DMS53 treated with DMSO at 0.1 percent for 48 hours (cell line): ENCODE results near the gene CXXC1.
A peak's percentile ranks its signal among the peaks of the same experiment; 100 is the strongest.
"Not testable (repeated sequence)": the region's sequence is repeated elsewhere in the genome, so short reads cannot be mapped to it uniquely, and the experiment has no call there.

Experiments
- DNase-seq: peaks from one replicate; lab custom pipeline; 2025; ENCODE audit not compliant: unreplicated experiment; lab: John Stamatoyannopoulos, UW

The CXXC1 gene

DNA sequence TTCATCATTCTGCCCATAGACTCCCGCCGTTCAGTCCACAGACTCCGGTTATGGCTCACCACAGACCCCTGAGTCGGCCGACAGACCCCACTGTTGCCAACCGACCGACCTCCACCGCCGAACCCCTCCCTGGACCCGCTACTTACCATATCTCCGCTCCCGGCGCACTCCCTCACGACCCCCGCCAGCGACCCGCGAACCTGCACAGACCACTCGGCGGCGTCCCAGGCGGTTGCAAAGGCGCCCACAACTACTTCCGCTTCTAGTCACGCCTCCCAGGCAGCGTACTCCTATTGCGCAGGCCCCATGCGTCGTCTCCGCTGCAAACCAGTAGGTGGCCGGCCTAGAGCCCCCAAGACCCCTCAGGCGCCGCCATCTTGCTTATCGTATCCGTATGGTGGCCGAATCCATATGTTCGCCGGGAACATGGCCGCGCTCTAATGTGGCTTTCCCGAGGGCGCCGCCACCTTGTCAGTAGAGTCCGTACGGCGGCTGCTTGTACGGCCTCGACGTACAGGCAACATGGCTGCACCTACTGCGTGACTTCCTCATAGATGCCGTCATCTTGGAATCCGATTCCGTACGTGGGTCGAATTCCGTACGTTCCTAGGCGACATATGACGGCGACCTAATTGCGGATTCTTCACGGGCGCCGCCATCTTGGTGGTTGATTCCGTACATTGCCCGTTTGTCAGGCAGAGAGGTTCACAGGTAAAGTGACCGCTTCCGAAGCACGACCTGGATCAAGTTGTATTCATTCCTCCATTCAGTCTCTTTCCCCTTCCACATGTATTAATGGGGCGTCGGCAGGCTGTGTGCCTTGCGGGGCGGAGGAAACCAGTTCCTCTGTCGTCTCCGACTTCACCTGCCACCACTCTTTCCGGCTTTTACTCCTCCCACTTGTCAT lies at the start of gene CXXC1:
Gene CXXC1, minus strand, starts transcription at position 252 of the 907 bp plus-strand sequence. Its CDS starts 103 bp downstream, at position 149.
- DNase-seq = peak; percentile 100

- DNase-seq = no peak
These were observed 47.2 kb upstream of the CXXC1 start for GRCh38 chr18:50334546-50335152.

DNA sequence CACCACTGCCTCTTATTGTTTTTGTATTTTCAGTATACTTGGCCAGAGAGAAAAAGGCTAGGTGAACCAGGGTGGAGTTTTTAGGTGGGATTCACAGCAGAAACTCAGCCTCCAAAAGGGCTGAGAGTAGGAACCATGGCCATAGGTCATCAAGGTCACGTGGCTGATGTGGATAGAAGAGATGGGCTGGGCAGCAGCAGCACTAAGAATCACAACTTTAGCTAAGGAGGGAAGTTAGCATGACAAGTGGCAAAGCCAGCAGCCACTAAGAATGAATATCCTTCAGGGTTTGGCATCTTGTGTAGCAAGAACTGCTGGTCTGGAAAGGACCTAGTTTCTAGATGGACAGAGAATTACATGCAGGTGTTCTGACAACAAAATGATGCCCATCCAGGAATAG lies 44.2 kb upstream of the CXXC1 start:
- no peak for DNase-seq

- no peak for DNase-seq
These were observed 42.7 kb upstream of the CXXC1 start for GRCh38 chr18:50330176-50330575.

GRCh38 chr18:50327983-50328382 lies 40.5 kb upstream of the CXXC1 start:
- no peak for DNase-seq

DNA sequence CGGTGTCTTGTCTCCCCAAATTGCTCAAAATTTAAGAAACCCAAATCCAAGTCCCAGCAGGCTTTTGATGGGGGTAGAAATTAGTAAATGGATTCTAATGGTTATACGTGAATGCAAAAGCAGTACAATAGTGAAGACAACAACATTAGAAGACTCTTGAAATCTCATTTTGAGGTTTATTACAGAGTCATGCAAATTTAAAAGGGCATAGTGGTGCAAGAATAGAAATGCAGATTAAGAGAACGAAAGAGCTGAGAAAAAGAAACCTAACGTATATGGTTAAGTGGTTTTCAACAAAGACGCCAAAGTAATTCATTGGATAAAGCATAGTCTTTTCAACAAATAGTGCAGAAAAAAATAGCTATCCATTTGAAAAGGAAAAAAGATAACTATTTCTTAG lies 33.2 kb upstream of the CXXC1 start:
- no peak for DNase-seq

- DNase-seq = no peak
These were observed 27.8 kb upstream of the CXXC1 start for GRCh38 chr18:50315100-50315871.

DNA sequence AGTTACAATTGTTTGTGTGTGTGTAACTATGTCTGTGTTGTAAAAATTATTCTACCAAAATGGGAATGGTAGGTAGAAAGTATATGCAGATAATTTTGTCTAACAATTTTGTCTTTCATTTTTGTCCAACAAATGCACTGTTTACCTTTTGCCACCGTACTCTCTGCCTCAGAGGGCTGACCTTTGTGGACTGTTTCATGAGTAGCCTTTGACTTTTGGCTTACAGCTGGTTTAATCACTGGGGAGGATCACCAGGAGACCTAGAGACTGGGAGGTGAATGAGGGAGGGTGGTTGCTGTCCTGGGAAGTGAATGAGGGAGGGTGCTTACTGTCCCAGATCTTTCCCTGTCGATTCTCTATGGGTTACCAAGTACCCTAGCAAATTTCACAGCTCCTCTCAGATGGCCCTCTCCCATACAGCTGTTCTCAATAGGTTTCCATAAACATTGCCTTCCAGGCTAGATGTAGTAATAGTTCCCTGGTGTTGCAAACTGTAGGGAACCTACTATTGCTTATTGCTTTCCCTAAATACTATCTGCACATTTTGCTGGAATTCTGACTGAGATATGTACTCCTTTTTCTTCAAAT lies 26.5 kb upstream of the CXXC1 start:
- no peak for DNase-seq

GRCh38 chr18:50313031-50313607 lies 25.6 kb upstream of the CXXC1 start:
- no peak for DNase-seq

GRCh38 chr18:50312296-50313030 lies 25.0 kb upstream of the CXXC1 start:
- DNase-seq = no peak

DNA sequence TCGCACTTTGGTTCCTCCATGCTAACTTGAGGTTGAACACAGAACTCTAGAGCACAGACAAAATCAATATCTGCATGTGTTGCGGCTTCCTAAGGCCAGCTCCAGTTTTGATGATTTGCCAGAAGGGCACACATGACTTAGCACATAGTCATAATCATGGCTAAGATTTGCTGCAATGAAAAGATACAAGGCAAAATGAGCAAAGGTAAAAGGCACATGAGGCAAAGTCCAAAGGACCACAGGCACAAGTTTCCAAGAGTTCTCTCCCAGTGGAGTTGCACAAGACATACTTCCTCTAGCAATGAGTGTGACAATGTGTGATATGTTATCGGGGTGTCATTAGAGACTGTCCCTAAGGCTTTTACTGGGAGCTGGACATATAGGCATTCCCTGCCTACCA lies 24.2 kb upstream of the CXXC1 start:
- DNase-seq = no peak

GRCh38 chr18:50310080-50310479 lies 22.6 kb upstream of the CXXC1 start:
- no peak for DNase-seq

DNA sequence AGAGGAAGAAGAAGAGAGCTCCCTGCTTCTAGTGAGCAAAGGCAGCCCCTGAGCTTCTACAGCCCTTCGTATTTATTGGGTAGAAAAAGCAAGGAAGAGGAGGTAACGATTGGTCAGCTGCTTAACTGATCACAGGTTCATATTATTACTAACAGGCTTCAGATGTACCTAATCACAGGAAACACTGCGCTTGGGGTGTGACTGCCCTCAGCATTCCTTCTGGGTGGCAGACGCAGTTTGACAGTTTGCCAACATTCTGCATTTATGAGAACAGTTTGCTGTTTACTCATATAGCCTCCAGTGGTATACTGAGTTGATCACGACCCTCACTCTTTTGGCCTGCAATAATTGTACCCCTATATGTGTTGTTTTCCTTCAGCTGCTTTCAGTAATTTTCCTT lies 21.4 kb upstream of the CXXC1 start:
- DNase-seq = not testable (repeated sequence)

DNA sequence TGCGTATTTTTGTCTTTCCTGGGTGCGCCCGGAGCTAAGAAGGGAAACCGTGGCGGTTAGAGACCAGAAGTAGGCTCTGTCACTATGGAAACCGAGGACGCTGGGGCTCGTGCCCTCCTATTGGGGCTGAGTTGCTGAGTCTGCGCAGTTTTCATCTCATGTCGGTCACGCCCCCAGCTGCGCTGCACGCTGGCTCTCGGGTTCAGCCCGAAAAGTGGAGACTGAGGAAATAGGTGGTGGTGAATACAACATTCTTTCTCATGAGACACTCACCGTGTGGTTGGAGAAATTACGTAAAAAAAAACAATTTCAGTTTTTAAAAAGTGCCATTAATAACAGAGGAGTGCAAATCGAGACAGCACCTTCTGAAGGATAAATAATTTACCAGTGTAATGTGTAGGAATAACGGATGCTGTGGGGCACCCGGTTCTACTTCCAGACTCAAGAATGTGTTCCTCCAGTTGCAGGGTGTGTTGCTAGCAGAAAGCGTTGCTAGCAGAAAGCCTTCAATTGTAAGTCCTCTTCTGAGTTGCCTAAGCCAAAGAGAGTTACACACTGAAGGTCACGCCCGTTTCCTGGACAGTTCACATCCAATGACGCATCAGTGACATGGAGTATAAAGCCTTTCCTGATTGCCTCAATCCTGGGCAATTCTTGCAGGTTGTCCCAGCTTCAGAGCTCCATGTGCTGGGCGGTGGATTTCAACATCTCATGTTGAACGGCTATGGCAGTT lies 20.4 kb upstream of the CXXC1 start:
- DNase-seq = peak; percentile 96

DNA sequence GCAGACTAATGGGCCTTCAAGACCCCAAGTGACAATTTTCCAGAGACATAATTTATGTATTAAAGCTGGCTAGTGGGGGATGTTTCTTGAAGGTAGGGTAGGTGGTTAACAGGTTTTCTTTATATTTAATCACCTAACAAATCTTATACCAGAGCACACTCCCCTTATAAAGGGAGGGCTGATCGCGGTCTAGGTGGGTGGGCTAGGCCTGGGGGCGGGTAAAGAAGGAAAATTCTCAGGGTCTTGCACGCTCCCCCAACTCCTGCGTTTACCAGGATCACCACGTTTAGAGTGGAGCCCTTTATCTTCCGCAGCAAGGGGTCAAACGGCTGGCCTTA lies 19.9 kb upstream of the CXXC1 start:
- no peak for DNase-seq

- no peak for DNase-seq
These were observed 19.5 kb upstream of the CXXC1 start for GRCh38 chr18:50306944-50307343.

- DNase-seq = no peak
These were observed 13.6 kb upstream of the CXXC1 start for GRCh38 chr18:50301074-50301473.

DNA sequence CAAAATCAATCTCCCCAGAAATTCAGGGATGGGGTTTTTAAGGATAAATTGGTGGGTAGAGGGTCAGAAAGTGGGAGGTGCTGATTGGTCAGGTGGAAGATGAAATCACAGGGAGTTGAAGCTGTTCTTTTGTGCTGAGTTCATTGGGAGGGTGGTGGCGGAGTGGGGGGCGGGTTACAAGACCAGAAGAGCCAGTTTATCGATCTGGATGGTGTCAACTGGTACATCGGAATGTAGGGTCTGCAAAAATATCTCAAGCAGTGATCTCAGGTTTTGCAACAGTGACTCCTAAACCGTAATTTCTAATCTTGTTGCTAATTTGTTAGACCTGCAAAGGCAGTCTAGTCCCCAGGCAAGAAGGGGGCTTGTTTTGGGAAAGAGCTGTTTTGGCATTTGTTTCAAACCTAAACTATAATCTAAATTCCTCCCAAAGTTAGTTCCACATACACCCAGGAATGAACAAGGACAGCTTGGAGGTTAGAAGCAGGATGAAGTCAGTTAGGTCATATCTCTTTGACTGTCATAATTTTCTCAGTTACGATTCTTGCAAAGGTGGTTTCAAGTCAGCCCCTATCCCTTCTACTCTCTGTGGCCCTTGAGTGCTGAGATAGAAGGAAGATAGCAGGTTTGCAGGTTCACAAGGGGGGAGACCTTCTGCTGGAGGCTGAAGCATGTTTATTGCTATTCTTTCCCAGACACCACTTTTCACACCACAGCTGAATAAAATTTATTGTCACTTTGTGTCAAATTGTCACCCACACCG lies 12.3 kb upstream of the CXXC1 start:
- DNase-seq = no peak
